SH-SY5Y (cell line): Measurements from ENCODE around the gene GDF11.

ENCODE experiments used
- GATA2 ChIP-seq: IDR thresholded peaks from 2 replicates; pipeline ENCODE4 v1.6.1; 2011; ENCODE audit warnings: mild to moderate bottlenecking, low read depth, low read length
- GATA3 ChIP-seq: IDR thresholded peaks from 2 replicates; pipeline ENCODE4 v1.6.1; 2011; ENCODE audit warnings: low read depth, mild to moderate bottlenecking, low read length, moderate library complexity

Gene GDF11

DNA sequence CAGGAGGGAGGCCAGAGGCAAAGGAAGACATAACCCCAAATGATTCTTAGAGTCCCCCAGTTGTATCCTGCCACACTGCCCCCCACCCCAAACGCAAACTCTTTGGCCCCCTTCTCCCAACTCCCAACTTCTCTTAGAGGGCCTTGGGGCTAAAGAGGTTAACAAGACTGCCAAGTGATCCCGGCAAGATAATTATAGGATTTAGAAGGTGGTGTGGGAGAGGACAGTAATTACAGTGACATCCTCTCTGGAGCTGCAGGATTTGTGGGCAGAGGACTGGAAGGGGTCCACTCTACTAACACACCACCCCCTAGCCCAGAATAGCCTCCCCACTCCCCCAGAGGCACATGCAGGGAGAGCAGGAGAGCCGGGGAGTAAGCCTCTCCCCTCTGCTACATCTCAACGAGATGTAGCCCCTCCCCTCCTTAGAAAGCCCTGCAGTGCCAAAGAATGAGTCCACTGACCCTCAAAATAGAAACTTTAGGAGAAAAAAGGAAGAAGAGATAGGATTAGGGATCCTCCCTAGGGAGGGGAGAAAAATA is 5.3 kb upstream of the GDF11 start:
- TF ChIP-seq GATA2, result no peak

DNA sequence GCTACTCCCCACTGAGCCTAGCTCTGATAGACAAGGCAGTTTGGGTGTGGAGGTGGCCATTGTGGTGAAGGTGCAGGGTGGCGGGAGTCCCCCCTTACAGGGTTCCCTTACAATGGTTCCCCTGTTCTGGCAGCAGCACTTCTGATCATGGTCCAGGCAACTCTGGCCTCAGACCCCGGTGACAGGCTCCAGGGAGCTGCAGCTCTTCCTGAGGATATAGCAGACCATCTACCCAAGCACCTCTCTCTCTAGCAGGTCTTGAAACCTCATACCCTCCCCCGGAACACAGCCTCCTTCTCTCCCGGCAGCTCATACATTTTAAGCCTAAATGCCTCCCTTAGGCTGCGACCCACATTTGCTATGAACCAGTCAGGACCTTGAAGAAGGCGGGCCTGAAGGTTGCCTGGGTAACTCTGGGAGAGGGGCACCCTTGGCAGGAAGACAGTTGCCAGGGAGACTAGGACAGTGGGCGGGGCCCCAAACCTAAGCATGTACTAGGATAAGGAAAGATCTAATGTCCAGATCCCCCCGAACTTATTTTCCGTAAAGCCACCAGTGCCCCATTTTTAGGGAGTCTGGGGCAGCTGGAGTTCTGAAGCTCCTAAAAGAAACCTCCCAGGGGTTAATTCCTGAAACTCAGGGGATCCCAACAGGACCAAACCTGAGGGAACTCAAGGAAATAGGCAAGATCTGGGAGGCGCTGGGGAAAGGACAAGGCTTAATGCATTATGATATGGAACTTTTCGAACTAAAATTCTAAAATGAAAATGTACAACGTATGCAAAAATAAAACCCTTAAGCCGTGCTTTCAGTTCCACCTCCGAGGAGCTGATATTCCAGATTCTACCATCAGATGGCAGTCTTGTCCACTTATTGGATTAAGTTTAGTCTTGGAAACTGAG is 4.5 kb upstream of the GDF11 start:
- TF ChIP-seq GATA2, result no peak
- no peak for TF ChIP-seq GATA3

DNA sequence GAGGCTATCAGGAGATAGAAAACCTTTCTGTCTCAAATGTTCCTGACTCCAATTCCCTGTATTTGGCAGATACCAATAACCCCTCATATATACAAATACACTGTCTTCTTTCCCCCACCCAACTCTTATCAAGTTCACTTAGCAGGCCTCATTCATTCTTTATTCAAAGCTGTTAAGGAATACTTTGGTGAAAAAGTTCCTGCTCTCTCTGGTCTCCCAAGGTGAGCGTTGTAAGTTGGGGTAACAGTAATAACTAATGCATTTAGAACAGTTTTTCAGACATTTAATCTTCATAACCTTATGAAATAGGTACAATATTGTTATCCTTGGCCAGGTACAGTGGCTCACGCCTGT is 3.9 kb upstream of the GDF11 start:
- no peak for TF ChIP-seq GATA3
- TF ChIP-seq GATA2, result no peak

DNA sequence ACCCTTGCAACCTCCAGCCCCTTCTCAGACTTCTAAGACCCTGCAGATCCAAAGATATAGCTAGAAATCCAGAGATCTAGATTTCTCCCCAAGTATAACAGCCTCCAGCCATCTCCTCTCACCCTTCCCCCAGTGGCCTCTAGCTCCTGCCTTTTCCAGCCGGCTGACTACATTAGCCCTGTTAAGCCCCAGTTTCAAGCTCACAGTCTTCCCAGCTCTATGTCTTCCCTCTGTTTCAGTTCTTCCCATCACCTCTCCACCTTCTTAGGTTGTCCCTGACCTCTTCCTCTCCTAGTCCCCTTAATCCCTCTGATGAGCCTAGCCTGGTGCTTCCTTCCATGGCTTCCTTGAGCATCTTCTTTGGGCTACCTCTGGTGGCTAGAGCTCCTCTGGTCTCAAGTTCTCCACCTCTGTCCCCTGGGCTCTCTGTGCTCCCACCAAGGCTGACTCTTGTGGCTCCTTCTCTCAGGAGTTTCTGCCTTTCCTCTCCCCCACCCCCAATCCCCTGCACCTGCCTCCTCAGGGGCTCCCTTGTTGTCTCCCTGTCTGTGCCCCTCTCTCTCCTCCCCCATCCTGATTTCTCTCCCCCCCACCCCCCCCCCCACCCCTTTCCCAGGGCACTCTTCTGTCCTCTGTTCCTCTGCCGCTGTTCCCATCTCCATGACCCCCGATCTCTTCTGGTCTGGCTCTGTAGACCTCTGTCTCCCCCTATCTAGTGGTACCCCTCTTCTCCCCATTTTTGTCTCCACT is 816 bp upstream of the GDF11 start:
- TF ChIP-seq GATA3 (no peak), GATA2 (no peak)

DNA sequence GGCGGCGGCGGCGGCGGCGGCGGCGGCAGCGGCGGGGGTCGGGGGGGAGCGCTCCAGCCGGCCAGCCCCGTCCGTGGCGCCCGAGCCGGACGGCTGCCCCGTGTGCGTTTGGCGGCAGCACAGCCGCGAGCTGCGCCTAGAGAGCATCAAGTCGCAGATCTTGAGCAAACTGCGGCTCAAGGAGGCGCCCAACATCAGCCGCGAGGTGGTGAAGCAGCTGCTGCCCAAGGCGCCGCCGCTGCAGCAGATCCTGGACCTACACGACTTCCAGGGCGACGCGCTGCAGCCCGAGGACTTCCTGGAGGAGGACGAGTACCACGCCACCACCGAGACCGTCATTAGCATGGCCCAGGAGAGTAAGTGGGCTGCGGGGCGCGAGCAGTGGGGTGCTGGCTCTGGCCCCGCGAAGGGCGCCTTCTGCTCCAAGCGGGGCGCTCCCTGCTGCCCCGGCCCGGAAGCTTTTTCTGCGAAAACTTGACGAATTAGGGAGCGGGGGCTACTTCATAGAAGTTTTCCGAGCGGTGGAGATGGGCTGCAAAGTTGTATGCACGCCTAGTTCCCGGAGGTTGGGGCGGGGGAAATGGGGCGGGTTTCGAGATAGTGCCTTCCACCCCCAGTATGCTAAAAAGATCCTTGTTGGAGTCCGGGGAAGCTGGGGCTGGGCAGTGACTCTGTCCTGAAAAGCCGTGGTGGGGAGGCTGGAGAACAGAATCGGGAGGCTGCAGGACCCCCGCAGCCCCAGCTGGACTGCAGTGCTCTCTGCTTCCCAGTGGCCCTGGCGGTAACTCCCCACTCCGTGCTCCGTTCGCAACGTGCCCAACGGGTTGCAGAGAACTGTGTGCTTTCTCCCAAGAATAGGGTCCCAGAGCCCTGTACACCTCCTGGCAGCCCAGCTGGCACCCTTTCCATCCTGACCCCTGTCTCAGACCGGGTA is 751 bp downstream of the GDF11 start:
- no peak for TF ChIP-seq GATA3
- no peak for TF ChIP-seq GATA2

DNA sequence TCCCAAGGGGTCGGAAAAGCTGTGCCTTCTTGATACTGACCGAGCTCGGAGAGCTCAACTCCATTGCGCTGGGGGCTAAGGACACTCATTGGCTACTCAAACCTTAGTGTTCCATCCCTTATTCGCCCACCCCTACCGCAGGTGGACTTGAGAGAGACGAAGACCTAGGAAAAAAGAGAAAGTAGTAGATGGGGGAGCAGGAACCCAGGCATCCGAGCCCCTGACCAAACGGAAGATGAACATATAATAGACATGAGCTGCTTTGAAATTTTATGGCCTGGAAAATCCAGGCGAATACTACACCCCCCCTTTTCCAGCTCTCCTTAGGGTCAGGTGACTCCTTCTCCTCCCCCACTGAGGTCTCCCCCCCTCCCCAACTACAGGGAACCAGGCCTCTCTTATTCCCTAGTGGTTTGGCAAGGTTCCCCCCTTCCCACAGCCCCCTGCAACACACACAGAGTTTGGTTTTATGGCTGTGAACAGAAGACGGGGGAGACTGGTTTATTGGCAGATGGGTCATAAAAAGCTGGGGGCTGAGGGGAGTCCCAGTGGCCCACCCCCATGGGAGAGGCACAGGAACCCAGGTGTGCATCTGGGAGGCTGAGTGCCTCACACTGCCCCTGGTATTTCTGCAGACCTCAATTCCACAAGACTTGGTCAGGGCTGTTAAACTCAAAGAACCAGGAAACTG is 1.6 kb downstream of the GDF11 start:
- no peak for TF ChIP-seq GATA3
- no peak for TF ChIP-seq GATA2

DNA sequence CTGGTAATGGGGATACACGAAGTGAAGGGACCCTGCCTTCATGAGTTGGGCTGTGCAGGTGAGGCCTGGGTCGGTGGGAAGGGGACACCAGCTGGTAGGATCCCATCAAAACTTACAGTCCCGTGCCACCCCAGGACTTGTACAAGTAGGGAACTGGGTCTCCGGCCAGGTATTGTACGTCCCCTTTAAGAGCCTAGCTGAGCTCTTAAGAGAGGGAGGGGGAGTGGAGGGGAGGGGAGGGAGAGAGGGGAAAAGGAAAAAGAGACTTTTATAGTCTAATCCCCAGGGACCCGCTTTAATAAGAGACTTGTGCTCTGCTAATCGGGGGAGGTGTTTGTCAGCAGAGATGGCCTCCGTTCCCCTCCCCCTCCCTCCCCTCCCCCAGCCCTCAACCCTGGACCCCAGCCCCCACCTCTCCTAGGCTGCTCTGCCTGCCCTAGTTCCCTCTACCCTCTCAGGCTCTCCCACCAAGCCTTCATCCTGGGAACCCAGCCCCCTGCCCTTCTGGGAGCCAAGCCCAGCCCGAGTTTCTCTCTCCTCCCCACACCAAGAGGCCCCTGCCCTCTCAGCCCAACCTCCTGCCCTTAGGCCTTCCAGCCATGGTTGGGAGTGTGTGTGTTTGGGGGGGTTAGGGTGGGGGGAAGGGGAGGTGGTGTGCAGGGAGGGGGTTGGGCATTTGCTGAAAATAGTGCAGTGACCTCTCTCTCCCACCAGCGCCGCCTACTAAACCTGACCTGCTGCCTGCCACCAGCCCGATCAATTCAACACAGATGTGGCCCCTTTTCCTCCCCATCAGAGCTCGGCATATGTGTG is 2.6 kb downstream of the GDF11 start:
- no peak for TF ChIP-seq GATA2
- no peak for TF ChIP-seq GATA3

DNA sequence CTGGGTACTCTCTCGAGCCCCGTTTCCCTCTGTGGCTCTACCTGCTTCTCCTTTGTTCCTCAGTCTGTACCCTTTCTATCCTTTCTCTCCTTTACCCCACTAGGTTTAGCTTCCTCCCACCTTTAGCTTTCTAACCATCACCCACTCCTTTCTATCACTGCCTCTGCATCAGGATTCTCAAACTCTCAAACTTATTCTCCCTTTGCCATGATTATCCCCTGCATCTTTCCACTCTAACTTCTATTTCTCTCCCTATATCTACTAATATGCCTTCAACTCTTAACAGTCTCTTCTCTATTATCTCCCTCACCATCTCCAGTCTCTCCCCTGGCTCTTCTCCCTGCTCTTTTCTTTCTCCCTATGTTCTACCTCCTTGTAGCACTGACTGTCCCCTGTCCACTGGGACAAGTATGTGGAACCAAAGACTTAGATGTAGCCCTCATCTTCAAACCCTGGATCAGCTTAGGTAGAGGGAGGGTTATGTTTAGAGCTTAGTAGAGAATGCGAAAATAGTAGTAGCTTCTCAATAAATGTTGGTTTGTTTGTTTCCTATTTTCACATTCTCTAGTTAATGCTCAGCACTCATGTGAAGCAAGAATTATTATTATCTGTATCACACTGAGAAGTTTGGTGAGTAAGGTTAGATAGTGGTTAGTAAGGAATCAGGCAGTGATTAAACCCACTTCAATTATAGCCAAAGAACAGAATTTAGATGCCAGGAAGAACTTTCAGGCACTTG is 3.4 kb downstream of the GDF11 start:
- TF ChIP-seq GATA2 (peak; percentile 58), GATA3 (no peak)

DNA sequence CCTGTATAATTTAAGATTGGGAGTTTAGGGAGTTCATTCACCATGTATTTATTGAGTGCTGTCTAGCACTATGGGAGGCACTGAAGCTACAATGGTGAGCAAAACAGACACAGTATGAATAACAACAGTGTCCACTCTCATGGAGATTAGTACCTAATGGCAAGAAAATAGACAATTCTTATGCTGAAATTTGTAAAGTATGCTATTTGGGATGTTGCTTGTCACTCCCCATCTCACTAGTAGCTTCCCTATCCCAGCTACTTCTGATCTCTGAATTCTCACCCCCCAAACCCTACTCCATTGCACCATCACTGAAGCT is 4.0 kb downstream of the GDF11 start:
- no peak for TF ChIP-seq GATA2
- TF ChIP-seq GATA3, result no peak

DNA sequence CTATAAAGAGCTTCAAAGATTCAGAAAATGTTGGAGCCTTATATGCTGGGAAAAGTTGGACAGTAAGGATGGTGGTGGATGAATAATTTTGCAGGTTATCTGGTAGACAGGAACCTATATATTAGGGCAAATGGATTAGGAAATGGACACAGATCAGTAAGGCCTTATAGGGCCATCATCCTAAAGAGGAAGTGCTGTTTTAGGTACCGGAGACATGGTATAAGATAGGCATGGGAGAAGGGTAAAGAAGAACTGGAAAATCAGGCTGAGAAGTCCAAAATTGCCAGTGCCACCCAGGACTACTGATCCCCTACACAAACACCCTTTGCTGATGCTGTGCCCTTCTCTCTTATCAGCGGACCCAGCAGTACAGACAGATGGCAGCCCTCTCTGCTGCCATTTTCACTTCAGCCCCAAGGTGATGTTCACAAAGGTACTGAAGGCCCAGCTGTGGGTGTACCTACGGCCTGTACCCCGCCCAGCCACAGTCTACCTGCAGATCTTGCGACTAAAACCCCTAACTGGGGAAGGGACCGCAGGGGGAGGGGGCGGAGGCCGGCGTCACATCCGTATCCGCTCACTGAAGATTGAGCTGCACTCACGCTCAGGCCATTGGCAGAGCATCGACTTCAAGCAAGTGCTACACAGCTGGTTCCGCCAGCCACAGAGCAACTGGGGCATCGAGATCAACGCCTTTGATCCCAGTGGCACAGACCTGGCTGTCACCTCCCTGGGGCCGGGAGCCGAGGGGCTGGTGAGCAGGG is 5.5 kb downstream of the GDF11 start:
- TF ChIP-seq GATA2, result no peak
- TF ChIP-seq GATA3, result no peak

DNA sequence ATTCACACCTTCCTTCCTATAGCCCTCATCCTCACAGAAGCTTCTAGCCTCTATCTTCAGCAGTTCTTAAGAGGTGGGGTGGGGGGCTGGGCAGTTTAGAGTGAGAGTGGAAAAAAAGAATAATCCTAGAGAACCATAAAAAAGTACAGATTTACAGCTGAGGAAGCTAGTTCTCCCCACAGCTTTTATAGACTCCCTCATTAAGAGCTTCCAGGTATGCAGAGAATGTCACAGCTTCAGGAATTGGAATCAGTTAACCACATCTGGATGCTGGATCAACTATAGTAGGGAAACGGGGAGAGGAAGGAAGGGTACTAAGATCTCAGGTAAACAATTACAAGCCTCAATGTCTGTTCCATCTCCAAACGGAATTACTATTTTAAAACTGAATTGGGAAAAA is 12.3 kb downstream of the GDF11 start:
- no peak for TF ChIP-seq GATA3
- no peak for TF ChIP-seq GATA2
